Lung (tissue), 12 donors: ENCODE results near the gene TKFC. TPM values are rescaled to one million over a fixed set of nuclear protein-coding genes. Genes with fewer than 3 reads are reported as not detected.

ENCODE experiments used
- ATAC-seq: fragments of 200-7000 bp; cut with Tn5 transposase; one replicate; pipeline ENCODE4 v1.9.1; 2020; ENCODE audit warnings: moderate number of reproducible peaks; ENCODE audit not compliant: insufficient read depth, low FRiP score
- DNase-seq, 3 donors: peaks; one replicate each; pipeline ENCODE4 v3.0.0-alpha.2; 2013 to 2017
- H3K27ac ChIP-seq, 2 donors: one replicate each; pipeline ENCODE4 v1.5.1; 2013; ENCODE audit warnings: mild to moderate bottlenecking in 2 of 2, moderate library complexity in 2 of 2, control low read depth in 1 of 2, inconsistent platforms in 1 of 2, low read depth in 1 of 2, low read length in 1 of 2
- H3K27me3 ChIP-seq, 3 donors: one replicate each; pipeline ENCODE4 v1.5.1; 2013; ENCODE audit warnings: low read length in 2 of 3; ENCODE audit not compliant: control insufficient read depth in 3 of 3, insufficient read depth in 3 of 3
- H3K36me3 ChIP-seq, 4 donors: one replicate each; pipeline ENCODE4 v1.5.1; 2013; ENCODE audit warnings: low read length in 4 of 4, mild to moderate bottlenecking in 1 of 4, moderate library complexity in 1 of 4; ENCODE audit not compliant: control insufficient read depth in 4 of 4, insufficient read depth in 4 of 4
- H3K4me1 ChIP-seq, 5 donors: one replicate each; pipeline ENCODE4 v1.5.1; 2013; ENCODE audit warnings: low read length in 5 of 5, mild to moderate bottlenecking in 2 of 5, moderate library complexity in 1 of 5; ENCODE audit not compliant: control insufficient read depth in 5 of 5, insufficient read depth in 5 of 5
- H3K4me3 ChIP-seq: one replicate; pipeline ENCODE4 v1.5.1; 2013; ENCODE audit warnings: mild to moderate bottlenecking, control low read depth, moderate library complexity
- H3K9ac ChIP-seq, 2 donors: one replicate each; pipeline ENCODE4 v1.5.1; 2013; ENCODE audit warnings: low read length in 2 of 2, control low read depth in 1 of 2; ENCODE audit not compliant: insufficient read depth in 1 of 2
- H3K9me3 ChIP-seq, 4 donors: one replicate each; pipeline ENCODE4 v1.5.1; 2013; ENCODE audit warnings: low read length in 3 of 4, mild to moderate bottlenecking in 1 of 4, moderate library complexity in 1 of 4; ENCODE audit not compliant: control insufficient read depth in 4 of 4, insufficient read depth in 3 of 4
- CTCF ChIP-seq: IDR thresholded peaks from 2 replicates; pipeline ENCODE4 v1.5.1; 2012; ENCODE audit warnings: mild to moderate bottlenecking; ENCODE audit errors: control extremely low read depth, extremely low read depth
- WGBS, 2 donors: extraction: QIAGEN DNeasy Blood & Tissue Kit; methylation state at CpG; one replicate each; pipeline ENCODE4 v1.1.7; 2013; 5-methylcytosine and 5-hydroxymethylcytosine counted together
- polyA plus RNA-seq, 2 donors: library from polyadenylated mRNA; stranded (reverse); fragments of 200-250 nt; gene quantifications; one replicate each; pipeline ENCODE4 v1.2.1, GENCODE V29; 2013
- total RNA-seq, 2 donors: library from RNA; depleted of rRNA in 1 of 2; stranded (reverse); fragments of >200 nt in 1 of 2; gene quantifications; one replicate each; pipeline ENCODE4 v1.2.1, GENCODE V29; 2014 to 2021
- donor health status: control.
- donor health status: control.
- donor health status: Bipolar disorder and iron deficiency.
- donor health status: healthy.
- donor health status: DM: yes; HTN: yes; CAD: no.

The TKFC gene
- total and polyA plus RNA-seq, 4 donors, result 35.0 to 69.2 (median 39.8) TPM

- H3K9ac ChIP-seq, result no peak overlapping the region
- H3K27me3 ChIP-seq, result no peaks in the 10 kb centered on the region
- ATAC-seq (no peak), DNase-seq (no peak)
- H3K36me3 ChIP-seq, result no peaks in the 10 kb centered on the region
- TF ChIP-seq CTCF, result no peak
- no peak overlapping the region for H3K4me3 ChIP-seq
- WGBS, 2 donors, result 82 to 87% methylated on average over 12 of the region's 12 CpGs
- no peak overlapping the region for H3K27ac ChIP-seq
- peaks cover 0 to 17% (median 6%) of the 10 kb centered on the region in 5 donors for H3K4me1 ChIP-seq
- H3K9me3 ChIP-seq, result peaks cover 0 to 12% (median 0%) of the 10 kb centered on the region in 4 donors
These were observed 41.9 kb upstream of the TKFC start for GRCh38 chr11:61290905-61291690.

GRCh38 chr11:61292356-61292755 lies 40.7 kb upstream of the TKFC start:
- Histone ChIP-seq H3K36me3 (no peaks in the 10 kb centered on the region), H3K9me3 (peaks cover 0 to 10% (median 0%) of the 10 kb centered on the region in 4 donors), H3K27ac (no peak overlapping the region), H3K9ac (no peak overlapping the region), H3K4me1 (peaks cover 0 to 17% (median 6%) of the 10 kb centered on the region in 5 donors), H3K4me3 (no peak overlapping the region), H3K27me3 (no peaks in the 10 kb centered on the region)
- no peak for TF ChIP-seq CTCF
- no peak for DNase-seq
- ATAC-seq, result no peak
- WGBS, 2 donors, result 93 to 94% methylated on average over 2 of the region's 2 CpGs

- TF ChIP-seq CTCF, result no peak
- H3K36me3 ChIP-seq, result peaks cover 0 to 6% (median 2%) of the 10 kb centered on the region in 4 donors
- H3K4me1 ChIP-seq, result peaks cover 0 to 17% (median 6%) of the 10 kb centered on the region in 5 donors
- 2% methylated on average over 56 to 60 of the region's 60 CpGs for WGBS, 2 donors
- H3K9me3 ChIP-seq, result peaks cover 0 to 10% (median 0%) of the 10 kb centered on the region in 4 donors
- H3K27ac ChIP-seq, result no peak overlapping the region
- H3K9ac ChIP-seq, result peak overlapping the region in 1 of 2 donors; percentile 32
- no peaks in the 10 kb centered on the region for H3K27me3 ChIP-seq
- H3K4me3 ChIP-seq, result peak overlapping the region; percentile 35
- DNase-seq (peak; percentile 74 to 81 (median 79)), ATAC-seq (peak; percentile 42)
These were observed 38.9 kb upstream of the TKFC start for GRCh38 chr11:61293867-61294716.
